HUES6 (cell line): ENCODE data around the gene CYB5R3.
"Not testable (repeated sequence)": the region's sequence is repeated elsewhere in the genome, so short reads cannot be mapped to it uniquely, and the experiment has no call there.

Experiments used
- H3K27ac ChIP-seq: 2 replicates; pipeline ENCODE4 v1.7.0; 2013; ENCODE audit warnings: low read depth, mild to moderate bottlenecking, low read length, inconsistent platforms
- H3K27me3 ChIP-seq: 2 replicates; pipeline ENCODE4 v1.6.1; 2013; ENCODE audit warnings: low read length; ENCODE audit not compliant: control insufficient read depth, insufficient read depth
- H3K36me3 ChIP-seq: 2 replicates; pipeline ENCODE4 v1.6.1; 2013; ENCODE audit warnings: low read length; ENCODE audit not compliant: control insufficient read depth, insufficient read depth
- H3K4me1 ChIP-seq: 2 replicates; pipeline ENCODE4 v1.6.1; 2013; ENCODE audit warnings: low read length; ENCODE audit not compliant: control insufficient read depth, insufficient read depth
- H3K4me3 ChIP-seq: 2 replicates; pipeline ENCODE4 v1.5.1; 2013; ENCODE audit warnings: low read depth, low read length
- H3K9ac ChIP-seq: one replicate; pipeline ENCODE4 v1.6.1; 2013; ENCODE audit warnings: mild to moderate bottlenecking, low read length
- H3K9me3 ChIP-seq: 2 replicates; pipeline ENCODE4 v1.6.1; 2013; ENCODE audit warnings: low read depth, low read length; ENCODE audit not compliant: control insufficient read depth, insufficient read depth

The CYB5R3 gene

DNA sequence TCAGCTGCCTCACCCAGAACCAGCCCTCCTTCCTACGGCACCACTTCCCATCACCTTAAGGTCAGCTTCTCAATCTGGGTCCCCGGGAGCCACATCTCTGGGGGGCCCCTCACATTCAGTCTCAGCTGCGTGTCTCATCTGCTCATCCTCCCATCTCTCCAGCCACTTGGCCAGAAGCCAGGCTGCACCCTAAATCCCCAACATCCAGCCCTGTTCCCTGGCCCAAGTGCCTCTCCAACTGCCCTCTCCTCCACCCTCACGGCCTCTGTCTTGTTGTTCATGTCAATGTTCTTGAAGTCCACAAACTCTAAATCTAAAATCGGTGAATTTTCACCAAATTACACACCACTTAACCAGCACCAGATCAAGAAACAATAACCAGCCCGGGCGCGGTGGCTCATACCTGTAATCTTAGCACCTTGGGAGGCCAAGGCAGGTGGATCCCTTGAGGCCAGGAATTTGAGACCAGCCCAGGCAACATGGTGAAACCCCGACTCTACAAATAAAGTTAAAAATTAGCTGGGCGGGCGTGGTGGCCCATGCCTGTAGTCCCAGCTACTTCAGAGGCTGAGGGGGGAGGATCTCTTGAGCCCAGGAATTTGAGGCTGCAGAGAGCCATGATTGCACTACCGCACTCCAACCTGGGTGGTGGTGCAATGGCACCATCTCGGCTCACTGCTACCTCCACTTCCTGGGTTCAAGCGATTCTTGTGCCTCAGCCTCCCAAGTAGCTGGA is 37.7 kb upstream of the CYB5R3 start:
- no peaks in the 10 kb centered on the region for H3K9me3 ChIP-seq
- no peak overlapping the region for H3K9ac ChIP-seq
- H3K4me3 ChIP-seq: no peak overlapping the region
- no peak overlapping the region for H3K27ac ChIP-seq
- H3K4me1 ChIP-seq: peaks cover 24% of the 10 kb centered on the region
- H3K36me3 ChIP-seq: no peaks in the 10 kb centered on the region
- no peaks in the 10 kb centered on the region for H3K27me3 ChIP-seq

- H3K4me1 ChIP-seq: peaks cover 24% of the 10 kb centered on the region
- no peak overlapping the region for H3K27ac ChIP-seq
- no peaks in the 10 kb centered on the region for H3K36me3 ChIP-seq
- no peaks in the 10 kb centered on the region for H3K27me3 ChIP-seq
- H3K4me3 ChIP-seq: no peak overlapping the region
- no peaks in the 10 kb centered on the region for H3K9me3 ChIP-seq
- no peak overlapping the region for H3K9ac ChIP-seq
These were observed 36.9 kb upstream of the CYB5R3 start for GRCh38 chr22:42685941-42686653.

DNA sequence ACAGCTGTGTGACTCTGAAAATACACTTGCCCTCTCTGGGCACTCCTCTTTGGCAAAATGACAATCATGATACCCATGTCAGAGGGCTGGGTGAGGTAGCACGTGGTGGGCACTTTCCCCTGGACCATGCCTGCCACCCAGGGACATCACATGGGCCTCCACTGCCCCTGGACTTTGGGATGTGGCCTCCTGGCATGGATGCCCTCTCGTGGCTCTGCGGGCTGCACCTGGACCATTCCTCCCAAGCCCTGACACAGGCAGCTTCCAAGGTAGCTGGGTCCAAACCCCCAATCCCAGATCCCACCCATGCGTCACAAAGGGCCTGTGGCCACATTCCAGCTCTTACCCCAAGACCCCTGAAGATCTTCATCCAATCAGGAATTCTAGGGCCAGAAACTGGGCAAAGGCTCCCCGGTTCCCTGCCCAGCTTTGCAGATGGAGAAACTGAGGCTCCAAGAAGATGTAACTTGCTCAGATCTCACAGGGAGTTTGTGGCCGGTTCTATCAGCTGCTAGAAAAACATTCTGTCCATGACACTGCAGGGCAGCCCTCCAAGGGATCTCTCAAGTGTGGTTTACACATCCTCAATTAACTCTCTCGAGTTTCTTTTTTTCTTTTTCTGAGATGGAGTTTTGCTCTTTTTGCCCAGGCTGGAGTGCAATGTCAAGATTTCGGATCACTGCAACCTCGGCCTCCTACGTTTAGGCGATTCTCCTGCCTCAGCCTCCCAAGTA is 35.4 kb upstream of the CYB5R3 start:
- Histone ChIP-seq H3K4me3 (no peak overlapping the region), H3K9me3 (no peaks in the 10 kb centered on the region), H3K36me3 (no peaks in the 10 kb centered on the region), H3K27ac (no peak overlapping the region), H3K9ac (no peak overlapping the region), H3K27me3 (no peaks in the 10 kb centered on the region), H3K4me1 (peaks cover 21% of the 10 kb centered on the region)

GRCh38 chr22:42683578-42684283 is 34.5 kb upstream of the CYB5R3 start:
- no peaks in the 10 kb centered on the region for H3K36me3 ChIP-seq
- no peak overlapping the region for H3K4me3 ChIP-seq
- H3K4me1 ChIP-seq: peaks cover 17% of the 10 kb centered on the region
- H3K27ac ChIP-seq: no peak overlapping the region
- no peak overlapping the region for H3K9ac ChIP-seq
- H3K9me3 ChIP-seq: peaks cover 7% of the 10 kb centered on the region
- H3K27me3 ChIP-seq: no peaks in the 10 kb centered on the region

- Histone ChIP-seq H3K9ac (no peak overlapping the region), H3K4me3 (no peak overlapping the region), H3K27ac (no peak overlapping the region), H3K27me3 (no peaks in the 10 kb centered on the region), H3K36me3 (no peaks in the 10 kb centered on the region), H3K4me1 (peaks cover 10% of the 10 kb centered on the region), H3K9me3 (peaks cover 15% of the 10 kb centered on the region)
These were observed 33.1 kb upstream of the CYB5R3 start for GRCh38 chr22:42682113-42682851.

DNA sequence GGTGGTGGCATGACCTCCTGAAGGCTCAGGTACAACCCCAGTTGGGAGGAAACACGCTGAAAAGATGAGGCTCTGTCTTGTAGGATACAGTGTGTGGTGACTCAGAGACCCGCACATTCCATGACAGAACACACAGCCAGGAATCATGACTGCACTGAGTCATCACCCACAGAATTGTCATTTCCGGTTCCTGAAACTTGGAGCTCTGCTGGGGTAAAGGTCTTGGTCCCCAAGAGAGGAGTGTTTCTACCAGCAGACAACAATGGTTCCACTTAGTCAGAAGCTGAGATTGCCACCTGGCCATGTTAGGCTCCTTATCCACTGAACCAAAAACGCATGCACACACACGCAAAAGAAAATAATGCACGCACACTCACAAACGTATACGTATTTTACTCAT is 31.5 kb upstream of the CYB5R3 start:
- H3K4me1 ChIP-seq: no peaks in the 10 kb centered on the region
- no peak overlapping the region for H3K9ac ChIP-seq
- peaks cover 15% of the 10 kb centered on the region for H3K9me3 ChIP-seq
- no peaks in the 10 kb centered on the region for H3K36me3 ChIP-seq
- no peak overlapping the region for H3K27ac ChIP-seq
- H3K27me3 ChIP-seq: no peaks in the 10 kb centered on the region
- no peak overlapping the region for H3K4me3 ChIP-seq

DNA sequence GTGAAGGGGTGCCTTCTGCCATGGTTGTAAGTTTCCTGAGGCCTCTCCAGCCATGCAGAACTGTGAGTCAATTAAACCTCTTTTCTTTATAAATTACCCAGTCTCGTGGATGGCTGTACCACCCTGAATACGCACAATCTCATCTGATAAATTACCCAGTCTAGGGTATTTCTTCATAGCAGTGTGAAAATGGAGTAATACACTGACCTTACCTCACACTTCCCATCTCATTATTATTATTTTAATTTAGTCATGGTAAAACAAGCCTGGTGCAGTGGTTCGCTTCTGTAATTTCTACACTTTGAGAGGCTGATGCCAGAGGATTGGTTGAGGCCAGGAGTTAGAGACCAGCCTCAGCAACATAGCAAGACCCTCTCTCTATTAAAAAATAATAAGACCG is 30.5 kb upstream of the CYB5R3 start:
- Histone ChIP-seq H3K9me3 (peaks cover 15% of the 10 kb centered on the region), H3K4me1 (no peaks in the 10 kb centered on the region), H3K27me3 (no peaks in the 10 kb centered on the region), H3K27ac (no peak overlapping the region), H3K9ac (no peak overlapping the region), H3K36me3 (no peaks in the 10 kb centered on the region), H3K4me3 (no peak overlapping the region)

DNA sequence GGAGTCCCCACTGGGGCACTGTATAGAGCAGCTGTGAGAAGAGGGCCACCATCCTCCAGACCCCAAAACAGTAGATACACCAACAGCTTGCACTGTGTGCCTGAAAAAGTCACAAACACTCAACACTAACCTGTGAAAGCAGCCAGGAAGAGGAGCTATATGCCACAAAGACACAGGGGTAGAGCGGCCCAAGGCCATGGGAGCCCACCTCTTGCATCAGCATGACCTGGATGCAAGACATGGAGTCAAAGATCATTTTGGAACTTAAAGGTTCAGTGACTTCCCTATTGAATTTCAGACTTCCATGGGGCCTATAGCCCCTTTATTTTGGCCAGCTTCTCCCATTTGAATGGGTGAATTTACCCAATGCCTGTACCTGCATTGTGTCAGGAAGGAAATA is 29.7 kb upstream of the CYB5R3 start:
- H3K9ac ChIP-seq: no peak overlapping the region
- no peak overlapping the region for H3K27ac ChIP-seq
- H3K27me3 ChIP-seq: no peaks in the 10 kb centered on the region
- no peak overlapping the region for H3K4me3 ChIP-seq
- H3K9me3 ChIP-seq: peaks cover 15% of the 10 kb centered on the region
- no peaks in the 10 kb centered on the region for H3K36me3 ChIP-seq
- H3K4me1 ChIP-seq: no peaks in the 10 kb centered on the region

- not testable (repeated sequence) for H3K9ac ChIP-seq, H3K27me3 ChIP-seq, H3K4me1 ChIP-seq, H3K4me3 ChIP-seq, H3K36me3 ChIP-seq, H3K27ac ChIP-seq
- H3K9me3 ChIP-seq: peaks cover 15% of the 10 kb centered on the region
These were observed 28.7 kb upstream of the CYB5R3 start for GRCh38 chr22:42677936-42678335.

DNA sequence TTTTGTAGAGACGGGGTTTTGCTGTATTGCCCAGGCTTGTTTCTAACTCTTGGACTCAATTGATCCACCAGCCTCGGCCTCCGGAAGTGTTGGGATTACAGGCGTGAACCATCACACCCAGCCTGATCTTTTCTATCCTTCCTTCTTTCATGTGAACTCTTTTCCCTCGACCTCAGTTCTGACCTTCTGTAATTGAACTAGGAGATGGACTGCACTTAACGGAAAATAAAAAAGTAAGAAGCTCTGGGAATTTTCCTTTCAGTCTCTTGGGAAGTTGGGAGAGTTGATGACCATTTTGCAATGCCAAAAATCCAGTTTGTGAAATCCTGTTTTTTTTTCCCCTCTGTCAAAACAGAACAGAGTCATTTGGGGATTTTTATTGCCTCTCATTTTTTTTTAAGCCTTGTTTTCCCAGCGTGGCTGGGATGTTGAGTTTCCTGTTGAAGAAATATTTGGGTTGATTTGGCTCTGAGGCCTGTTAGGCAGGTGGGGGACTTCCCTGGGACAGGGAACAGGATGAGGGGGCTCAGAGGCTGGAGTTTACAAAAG is 26.9 kb upstream of the CYB5R3 start:
- no peak overlapping the region for H3K27ac ChIP-seq
- no peak overlapping the region for H3K4me3 ChIP-seq
- no peaks in the 10 kb centered on the region for H3K36me3 ChIP-seq
- H3K9me3 ChIP-seq: peaks cover 15% of the 10 kb centered on the region
- no peaks in the 10 kb centered on the region for H3K27me3 ChIP-seq
- H3K9ac ChIP-seq: no peak overlapping the region
- no peaks in the 10 kb centered on the region for H3K4me1 ChIP-seq
